GM10248 (cell line): ENCODE data around the gene ALKBH7.

Experiments used
- CTCF ChIA-PET: fragments of 300-600 bp; sonication (Branson Sonifier 250); formaldehyde crosslinking; extraction: SDS; loops from one replicate; lab custom pipeline; 2021; ENCODE audit warnings: antibody characterized with exemption; lab: Yijun Ruan, JAX
- POLR2A ChIA-PET: fragments of 350-650 bp; sonication (Branson Sonifier 250); formaldehyde crosslinking; extraction: SDS; loops from one replicate; lab custom pipeline; 2020; ENCODE audit warnings: antibody characterized with exemption; lab: Yijun Ruan, JAX
- DNase-seq: peaks from one replicate; pipeline ENCODE4 v3.0.0; 2012; ENCODE audit errors: extremely low spot score
- TF ChIP-seq, protein P1 (sequence below): IDR thresholded peaks from 2 replicates; pipeline ENCODE4 v1.5.1; 2012; ENCODE audit warnings: mild to moderate bottlenecking, low read depth; ENCODE audit errors: extremely low read depth, missing control alignments, control extremely low read depth

The ALKBH7 gene, protein sequence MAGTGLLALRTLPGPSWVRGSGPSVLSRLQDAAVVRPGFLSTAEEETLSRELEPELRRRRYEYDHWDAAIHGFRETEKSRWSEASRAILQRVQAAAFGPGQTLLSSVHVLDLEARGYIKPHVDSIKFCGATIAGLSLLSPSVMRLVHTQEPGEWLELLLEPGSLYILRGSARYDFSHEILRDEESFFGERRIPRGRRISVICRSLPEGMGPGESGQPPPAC

DNA sequence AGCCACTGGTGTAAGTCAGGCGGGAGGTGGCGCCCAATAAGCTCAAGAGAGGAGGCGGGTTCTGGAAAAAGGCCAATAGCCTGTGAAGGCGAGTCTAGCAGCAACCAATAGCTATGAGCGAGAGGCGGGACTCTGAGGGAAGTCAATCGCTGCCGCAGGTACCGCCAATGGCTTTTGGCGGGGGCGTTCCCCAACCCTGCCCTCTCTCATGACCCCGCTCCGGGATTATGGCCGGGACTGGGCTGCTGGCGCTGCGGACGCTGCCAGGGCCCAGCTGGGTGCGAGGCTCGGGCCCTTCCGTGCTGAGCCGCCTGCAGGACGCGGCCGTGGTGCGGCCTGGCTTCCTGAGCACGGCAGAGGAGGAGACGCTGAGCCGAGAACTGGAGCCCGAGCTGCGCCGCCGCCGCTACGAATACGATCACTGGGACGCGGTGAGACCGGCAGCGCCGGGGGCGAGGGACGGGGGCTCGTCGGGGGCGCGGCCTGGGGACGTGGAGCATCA lies at the start of gene ALKBH7:
ALKBH7 (plus strand) TSS at position 201 of the 502 bp plus-strand sequence; CDS start at position 228, 27 bp downstream.
- CTCF ChIA-PET = interaction anchor here (0.9 to 1.1 kb wide), 4 partner anchors 40 to 363 kb away, joined by 3 to 5 read pairs (median 3); partner anchors contain the start of gene KHSRP
- TF ChIP-seq, protein P1, sequence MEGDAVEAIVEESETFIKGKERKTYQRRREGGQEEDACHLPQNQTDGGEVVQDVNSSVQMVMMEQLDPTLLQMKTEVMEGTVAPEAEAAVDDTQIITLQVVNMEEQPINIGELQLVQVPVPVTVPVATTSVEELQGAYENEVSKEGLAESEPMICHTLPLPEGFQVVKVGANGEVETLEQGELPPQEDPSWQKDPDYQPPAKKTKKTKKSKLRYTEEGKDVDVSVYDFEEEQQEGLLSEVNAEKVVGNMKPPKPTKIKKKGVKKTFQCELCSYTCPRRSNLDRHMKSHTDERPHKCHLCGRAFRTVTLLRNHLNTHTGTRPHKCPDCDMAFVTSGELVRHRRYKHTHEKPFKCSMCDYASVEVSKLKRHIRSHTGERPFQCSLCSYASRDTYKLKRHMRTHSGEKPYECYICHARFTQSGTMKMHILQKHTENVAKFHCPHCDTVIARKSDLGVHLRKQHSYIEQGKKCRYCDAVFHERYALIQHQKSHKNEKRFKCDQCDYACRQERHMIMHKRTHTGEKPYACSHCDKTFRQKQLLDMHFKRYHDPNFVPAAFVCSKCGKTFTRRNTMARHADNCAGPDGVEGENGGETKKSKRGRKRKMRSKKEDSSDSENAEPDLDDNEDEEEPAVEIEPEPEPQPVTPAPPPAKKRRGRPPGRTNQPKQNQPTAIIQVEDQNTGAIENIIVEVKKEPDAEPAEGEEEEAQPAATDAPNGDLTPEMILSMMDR = no peak
- POLR2A ChIA-PET = interaction anchor here (0.5 to 1.9 kb wide), 17 partner anchors 10 to 1364 kb away, joined by 3 to 16 read pairs (median 4); partner anchors contain the start of genes CLPP, KHSRP and TNFSF9
- peak; percentile 94 for DNase-seq

DNA sequence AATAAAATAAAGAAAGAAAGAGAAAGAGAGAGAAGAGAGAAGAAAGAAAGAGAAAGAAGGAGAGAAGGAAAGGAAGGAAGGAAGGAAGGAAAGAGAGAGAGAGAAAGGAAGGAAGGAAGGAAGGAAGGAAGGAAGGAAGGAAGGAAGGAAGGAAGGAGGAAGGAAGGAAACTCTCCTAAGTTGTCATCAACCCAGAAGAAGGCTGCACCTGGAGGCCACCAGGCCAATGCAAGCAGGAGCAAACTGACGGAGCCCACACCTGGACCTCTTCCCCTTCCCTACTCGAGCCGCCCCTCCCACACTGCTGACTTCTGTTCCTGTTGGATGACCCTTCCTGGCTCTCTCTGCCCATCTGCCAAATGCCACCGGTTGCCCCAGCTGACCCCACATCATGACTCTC lies 47.8 kb upstream of the ALKBH7 start:
- TF ChIP-seq, protein P1 = no peak
- ChIA-PET CTCF (no interaction called here), POLR2A (no interaction called here)
- no peak for DNase-seq

DNA sequence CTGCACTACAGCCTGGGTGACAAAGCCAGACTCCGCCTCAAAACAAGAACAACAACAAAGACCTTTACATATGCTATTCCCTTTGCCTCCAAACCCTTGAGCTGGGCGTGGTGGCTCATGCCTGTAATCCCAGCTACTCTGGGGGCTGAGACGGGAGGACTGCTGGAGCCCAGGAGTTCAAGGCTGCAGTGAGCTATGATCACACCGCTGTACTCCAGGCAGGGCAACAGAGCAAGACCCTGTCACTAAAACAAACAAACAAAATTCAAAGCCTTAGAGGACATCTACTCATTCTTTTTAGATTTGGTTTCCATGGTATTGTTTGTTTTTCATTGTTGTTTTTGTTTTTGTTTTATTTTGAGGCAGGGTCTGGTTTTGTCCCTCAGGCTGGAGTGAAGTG lies 47.0 kb upstream of the ALKBH7 start:
- no peak for DNase-seq
- CTCF ChIA-PET = interaction anchor here (0.7 kb wide), 1 partner anchor 11 kb away, joined by 3 read pairs; no protein-coding TSS in a partner anchor
- TF ChIP-seq, protein P1 = no peak
- POLR2A ChIA-PET = no interaction called here

DNA sequence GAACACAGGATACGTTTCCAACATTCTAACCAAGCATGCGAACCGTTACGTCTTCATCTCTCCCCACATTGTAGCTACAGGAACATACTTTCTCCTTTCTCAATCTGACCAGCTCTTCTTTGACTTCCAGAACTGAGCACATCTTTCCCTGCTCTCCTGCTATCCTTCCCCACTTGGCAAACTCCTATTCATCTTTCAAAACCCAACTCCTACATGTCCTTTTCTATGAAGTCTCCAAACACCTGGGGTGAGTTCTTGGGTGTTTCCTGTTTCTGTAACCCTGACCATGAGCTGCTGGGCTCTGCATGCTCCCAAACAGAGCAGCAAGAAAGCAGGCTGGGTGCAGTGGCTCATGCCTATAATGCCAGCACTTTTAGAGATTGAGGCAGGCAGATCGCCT lies 45.8 kb upstream of the ALKBH7 start:
- DNase-seq = no peak
- ChIA-PET POLR2A (no interaction called here), CTCF (interaction anchor here (1.0 kb wide), 1 partner anchor 43 kb away, joined by 3 read pairs; no protein-coding TSS in a partner anchor)
- TF ChIP-seq, protein P1 = no peak

DNA sequence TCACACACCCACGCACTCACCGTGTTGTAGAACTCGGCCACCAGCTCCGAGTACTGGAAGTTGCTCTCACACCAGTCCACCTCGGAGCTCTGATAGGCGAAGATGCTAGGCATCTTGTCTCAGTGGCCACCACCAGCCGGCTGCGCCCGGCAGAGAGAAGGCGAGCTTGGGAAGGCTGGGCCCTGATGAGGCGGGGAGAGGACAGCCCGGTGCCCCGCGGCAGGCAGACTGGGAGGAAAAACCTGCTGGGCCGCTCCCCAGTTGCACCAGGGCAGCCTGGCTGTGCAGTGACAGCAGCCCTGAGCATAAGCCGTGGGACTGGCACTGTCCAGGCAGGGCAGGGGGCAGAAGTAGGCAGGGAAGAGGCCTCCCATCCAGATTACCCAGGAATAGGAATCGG lies 39.2 kb upstream of the ALKBH7 start, which contains the start of gene ACER1:
ACER1 (minus strand) TSS at position 174 of the 400 bp plus-strand sequence; CDS start at position 113, 61 bp downstream.
- ChIA-PET CTCF (interaction anchor here (0.9 to 2.8 kb wide), 4 partner anchors 14 to 139 kb away, joined by 3 to 10 read pairs (median 3); no protein-coding TSS in a partner anchor), POLR2A (no interaction called here)
- TF ChIP-seq, protein P1 = no peak
- no peak for DNase-seq

DNA sequence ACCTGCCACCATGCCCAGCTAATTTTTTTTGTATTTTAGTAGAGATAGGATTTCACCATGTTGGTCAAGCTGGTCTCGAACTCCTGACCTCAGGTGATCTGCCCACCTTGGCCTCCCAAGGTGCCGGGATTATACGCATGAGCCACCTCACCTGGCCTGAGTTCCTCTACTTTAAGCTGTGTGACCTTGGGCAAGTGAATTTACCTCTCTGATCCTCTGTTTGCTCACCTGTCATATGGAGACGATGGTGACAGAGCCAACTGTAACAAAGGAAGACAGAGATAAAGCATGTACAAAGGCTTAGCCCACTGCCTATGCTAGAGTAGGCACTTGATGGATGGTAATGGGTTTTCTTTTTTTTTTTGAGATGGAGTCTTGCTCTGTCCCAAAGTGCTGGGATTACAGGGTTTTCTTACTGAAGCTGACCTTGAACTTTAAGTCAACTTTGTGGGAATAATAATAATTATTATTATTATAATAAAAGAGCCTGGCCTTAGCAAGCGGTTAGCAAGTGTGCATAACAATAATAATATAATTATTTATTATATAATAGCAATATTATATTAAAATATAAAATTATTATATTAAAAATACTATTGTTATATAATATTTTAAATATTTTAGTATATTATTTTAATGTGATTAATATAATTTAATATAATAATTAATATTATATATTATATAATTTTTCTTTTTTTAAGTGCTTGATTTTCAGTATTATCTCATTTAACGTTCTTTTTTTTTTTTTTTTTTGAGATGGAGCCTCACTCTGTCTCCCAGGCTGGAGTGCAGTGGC lies 37.9 kb upstream of the ALKBH7 start:
- TF ChIP-seq, protein P1 = no peak
- DNase-seq = no peak
- POLR2A ChIA-PET = no interaction called here
- CTCF ChIA-PET = interaction anchor here (2.8 kb wide), 1 partner anchor 116 kb away, joined by 10 read pairs; no protein-coding TSS in a partner anchor
